SK-N-MC (cell line): ENCODE data around the gene TPSB2.

Experiments
- EZH2 ChIP-seq: fragments of 200-600 bp; sonication (generic); IDR thresholded peaks from one replicate; pipeline ENCODE4 v1.6.1; 2017; ENCODE audit warnings: antibody characterized with exemption
- POLR2AphosphoS5 ChIP-seq: IDR thresholded peaks from 2 replicates; pipeline ENCODE4 v1.6.1; 2012; ENCODE audit warnings: mild to moderate bottlenecking, low read depth, low read length, borderline replicate concordance

GRCh38 chr16:1217526-1217925 is 12.5 kb downstream of the TPSB2 start:
- TF ChIP-seq EZH2 (no peak), POLR2AphosphoS5 (no peak)
